ENCODE data around the gene TNFRSF4.
A peak's percentile ranks its signal among the peaks of the same experiment; 100 is the strongest.

Gene TNFRSF4

GRCh38 chr1:1231400-1232207, 17.7 kb upstream of the TNFRSF4 start, which contains the start of gene SDF4:
Gene SDF4, minus strand, starts transcription at chr1:1232001. Its CDS starts 3,229 bp downstream, at chr1:1228772.
- peak within 1 kb of the TSS; percentile 77 for H3K4me3 ChIP-seq (ENCODE audit: low read depth, low read length)
- ChIA-PET POLR2A (interaction anchor here (0.6 to 2.0 kb wide), 3 partner anchors 9 to 74 kb away, joined by 3 to 8 read pairs (median 3); no protein-coding TSS in a partner anchor), CTCF (interaction anchor here (0.6 to 4.5 kb wide), 8 partner anchors 9 to 217 kb away, joined by 3 to 59 read pairs (median 4); no protein-coding TSS in a partner anchor)
- TF ChIP-seq, protein P1, sequence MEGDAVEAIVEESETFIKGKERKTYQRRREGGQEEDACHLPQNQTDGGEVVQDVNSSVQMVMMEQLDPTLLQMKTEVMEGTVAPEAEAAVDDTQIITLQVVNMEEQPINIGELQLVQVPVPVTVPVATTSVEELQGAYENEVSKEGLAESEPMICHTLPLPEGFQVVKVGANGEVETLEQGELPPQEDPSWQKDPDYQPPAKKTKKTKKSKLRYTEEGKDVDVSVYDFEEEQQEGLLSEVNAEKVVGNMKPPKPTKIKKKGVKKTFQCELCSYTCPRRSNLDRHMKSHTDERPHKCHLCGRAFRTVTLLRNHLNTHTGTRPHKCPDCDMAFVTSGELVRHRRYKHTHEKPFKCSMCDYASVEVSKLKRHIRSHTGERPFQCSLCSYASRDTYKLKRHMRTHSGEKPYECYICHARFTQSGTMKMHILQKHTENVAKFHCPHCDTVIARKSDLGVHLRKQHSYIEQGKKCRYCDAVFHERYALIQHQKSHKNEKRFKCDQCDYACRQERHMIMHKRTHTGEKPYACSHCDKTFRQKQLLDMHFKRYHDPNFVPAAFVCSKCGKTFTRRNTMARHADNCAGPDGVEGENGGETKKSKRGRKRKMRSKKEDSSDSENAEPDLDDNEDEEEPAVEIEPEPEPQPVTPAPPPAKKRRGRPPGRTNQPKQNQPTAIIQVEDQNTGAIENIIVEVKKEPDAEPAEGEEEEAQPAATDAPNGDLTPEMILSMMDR (IDR thresholded peaks at IDR 0.05; ENCODE audit: insufficient read depth, low read length, missing control alignments): no peak
- DNase-seq (ENCODE audit: low read depth, low spot score): peak; percentile 45

GRCh38 chr1:1230656-1231399, 16.9 kb upstream of the TNFRSF4 start:
- ChIA-PET CTCF (interaction anchor here (0.6 to 4.5 kb wide), 8 partner anchors 8 to 216 kb away, joined by 3 to 59 read pairs (median 4); no protein-coding TSS in a partner anchor), POLR2A (interaction anchor here (0.6 to 2.0 kb wide), 3 partner anchors 9 to 73 kb away, joined by 3 to 8 read pairs (median 3); no protein-coding TSS in a partner anchor)
- peak overlapping the region; percentile 77 for H3K4me3 ChIP-seq (ENCODE audit: low read depth, low read length)
- DNase-seq (ENCODE audit: low read depth, low spot score): no peak
- TF ChIP-seq, protein P1 (IDR thresholded peaks at IDR 0.05; ENCODE audit: insufficient read depth, low read length, missing control alignments): peak; percentile 31

DNA sequence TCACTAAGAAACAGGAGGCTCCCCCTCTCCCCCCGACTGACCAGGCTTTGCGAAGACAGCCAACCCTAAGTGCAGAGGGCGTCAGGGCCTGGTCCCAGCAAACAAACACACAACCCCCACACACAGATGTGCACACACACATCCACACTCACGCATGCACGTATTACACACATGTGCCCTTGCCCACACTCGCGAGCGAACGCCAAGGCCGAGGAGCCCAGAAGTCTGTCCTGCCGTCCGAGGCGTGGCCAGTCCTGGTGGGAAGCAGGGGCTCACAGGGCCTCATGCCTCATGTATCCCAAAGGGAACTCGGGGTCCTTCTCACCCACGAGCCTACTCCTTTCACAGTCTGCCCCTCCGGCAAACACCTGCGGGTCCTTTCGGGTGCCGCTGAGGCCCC, 15.8 kb upstream of the TNFRSF4 start:
- POLR2A ChIA-PET: no interaction called here
- TF ChIP-seq, protein P1 (IDR thresholded peaks at IDR 0.05; ENCODE audit: insufficient read depth, low read length, missing control alignments): no peak
- DNase-seq (ENCODE audit: low read depth, low spot score): no peak
- CTCF ChIA-PET: interaction anchor here (1.4 to 4.5 kb wide), 2 partner anchors 20 to 109 kb away, joined by 3 to 59 read pairs; no protein-coding TSS in a partner anchor
- H3K4me3 ChIP-seq (ENCODE audit: low read depth, low read length): no peak overlapping the region; the same call in 1 of the 2 replicates

GRCh38 chr1:1228596-1229321, 14.8 kb upstream of the TNFRSF4 start:
- ChIA-PET POLR2A (no interaction called here), CTCF (interaction anchor here (1.4 to 4.5 kb wide), 2 partner anchors 21 to 108 kb away, joined by 3 to 59 read pairs; no protein-coding TSS in a partner anchor)
- H3K4me3 ChIP-seq (ENCODE audit: low read depth, low read length): no peak overlapping the region
- TF ChIP-seq, protein P1 (IDR thresholded peaks at IDR 0.05; ENCODE audit: insufficient read depth, low read length, missing control alignments): no peak
- DNase-seq (ENCODE audit: low read depth, low spot score): no peak

DNA sequence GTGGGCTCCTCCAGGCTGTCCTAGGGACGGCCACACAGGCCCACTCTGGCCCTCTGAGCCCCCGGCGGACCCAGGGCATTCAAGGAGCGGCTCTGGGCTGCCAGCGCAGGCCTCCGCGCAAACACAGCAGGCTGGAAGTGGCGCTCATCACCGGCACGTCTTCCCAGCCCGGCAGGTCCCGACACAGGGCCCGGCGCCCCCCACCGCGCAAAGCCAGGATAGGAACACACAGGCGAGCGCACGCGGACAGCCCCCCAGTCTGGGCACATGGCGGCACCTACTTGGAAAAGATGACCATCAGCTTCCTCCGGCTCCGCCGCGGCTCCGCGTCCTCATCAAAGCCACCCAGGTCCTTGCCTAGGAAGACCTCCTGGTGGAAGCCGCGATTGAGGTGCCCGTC, 14.2 kb upstream of the TNFRSF4 start:
- TF ChIP-seq, protein P1 (IDR thresholded peaks at IDR 0.05; ENCODE audit: insufficient read depth, low read length, missing control alignments): no peak
- CTCF ChIA-PET: interaction anchor here (4.5 kb wide), 1 partner anchor 107 kb away, joined by 59 read pairs; no protein-coding TSS in a partner anchor
- DNase-seq (ENCODE audit: low read depth, low spot score): no peak
- H3K4me3 ChIP-seq (ENCODE audit: low read depth, low read length): no peak overlapping the region
- POLR2A ChIA-PET: no interaction called here
